Upper lobe of right lung (tissue), 1 donor: ENCODE results near the gene DMKN. TPM values are rescaled to one million over a fixed set of nuclear protein-coding genes. Genes with fewer than 3 reads are reported as not detected.

Source experiments
- ATAC-seq: fragments of 200-7000 bp; cut with Tn5 transposase; one replicate; pipeline ENCODE4 v1.9.1; 2020; ENCODE audit warnings: mild to moderate bottlenecking, moderate library complexity
- DNase-seq: peaks from one replicate; pipeline ENCODE4 v3.0.0-alpha.2; 2020
- H3K27ac ChIP-seq: fragments of 200-600 bp; one replicate; pipeline ENCODE4 v1.8.0; 2022
- H3K27me3 ChIP-seq: fragments of 200-600 bp; one replicate; pipeline ENCODE4 v1.8.0; 2022; ENCODE audit warnings: mild to moderate bottlenecking
- H3K36me3 ChIP-seq: fragments of 200-600 bp; one replicate; pipeline ENCODE4 v1.8.0; 2022
- H3K4me1 ChIP-seq: fragments of 200-600 bp; one replicate; pipeline ENCODE4 v1.8.0; 2022
- H3K4me3 ChIP-seq: fragments of 200-600 bp; one replicate; pipeline ENCODE4 v1.8.0; 2022; ENCODE audit warnings: mild to moderate bottlenecking
- H3K9me3 ChIP-seq: fragments of 200-600 bp; one replicate; pipeline ENCODE4 v1.8.0; 2022
- intact Hi-C: fragments of 100-400 bp; cut with DNase I; formaldehyde crosslinking; loops from one replicate; pipeline ENCODE4 v1.11.0; 2022
- total RNA-seq: library from RNA; stranded (reverse); fragmentation: NEBNext Ultra II Directional; extraction: Animal tissue kit (Norgen Biotek cat#: 25700); gene quantifications from one replicate; pipeline ENCODE4 v1.2.1, GENCODE V29; 2021
- TF ChIP-seq, protein P1 (sequence below): fragments of 200-600 bp; IDR thresholded peaks from one replicate; pipeline ENCODE4 v1.8.0; 2022; ENCODE audit warnings: antibody characterized with exemption
- donor health status: DM: no; HTN: yes; CAD: no; lungs with severe emphysema.

DMKN gene
- total RNA-seq, 1 donor from 2014 or later: 79.8 TPM

DNA sequence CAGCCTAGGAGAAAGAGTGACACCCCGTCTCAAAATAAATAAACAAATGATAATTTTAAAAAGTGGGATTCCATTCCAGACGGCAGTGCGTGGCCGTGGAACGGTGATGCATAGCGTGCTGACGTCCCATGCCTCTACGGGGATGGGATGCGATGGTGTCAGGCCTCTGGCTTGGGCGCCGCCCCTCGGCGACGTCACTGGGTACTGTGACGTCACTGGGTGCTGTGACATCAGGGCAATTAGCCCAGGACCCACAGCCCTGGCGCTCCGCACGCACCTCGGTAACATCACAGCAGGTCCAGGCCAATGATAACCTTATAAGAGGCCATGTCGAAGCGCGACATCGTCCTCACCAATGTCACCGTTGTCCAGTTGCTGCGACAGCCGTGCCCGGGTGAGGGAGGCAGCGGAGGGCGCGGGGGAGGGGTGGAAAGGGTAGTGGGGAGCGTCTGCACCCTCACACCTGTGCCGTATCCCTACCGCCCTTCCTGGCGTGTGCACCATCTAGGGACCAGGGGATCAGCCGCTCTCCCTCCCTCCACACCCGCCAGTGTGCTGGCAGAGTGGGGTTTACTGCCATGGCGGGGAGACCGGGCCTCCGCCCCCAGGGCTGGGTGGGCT is 19.9 kb upstream of the DMKN start, which contains the start of gene GAPDHS:
Gene GAPDHS, plus strand, starts transcription at position 256 of the 621 bp plus-strand sequence. Its CDS starts 72 bp downstream, at position 328.
- DNase-seq (no peak), ATAC-seq (no peak)
- intact Hi-C loops: no loop called here
- Histone ChIP-seq H3K4me3 (no peak within 1 kb of the TSS), H3K27ac (no peak within 1 kb of the TSS), H3K27me3 (peaks cover 62% of the 10 kb centered on the region), H3K36me3 (no peaks in the 10 kb centered on the region), H3K4me1 (peaks cover 5% of the 10 kb centered on the region), H3K9me3 (no peaks in the 10 kb centered on the region)
- TF ChIP-seq, protein P1, sequence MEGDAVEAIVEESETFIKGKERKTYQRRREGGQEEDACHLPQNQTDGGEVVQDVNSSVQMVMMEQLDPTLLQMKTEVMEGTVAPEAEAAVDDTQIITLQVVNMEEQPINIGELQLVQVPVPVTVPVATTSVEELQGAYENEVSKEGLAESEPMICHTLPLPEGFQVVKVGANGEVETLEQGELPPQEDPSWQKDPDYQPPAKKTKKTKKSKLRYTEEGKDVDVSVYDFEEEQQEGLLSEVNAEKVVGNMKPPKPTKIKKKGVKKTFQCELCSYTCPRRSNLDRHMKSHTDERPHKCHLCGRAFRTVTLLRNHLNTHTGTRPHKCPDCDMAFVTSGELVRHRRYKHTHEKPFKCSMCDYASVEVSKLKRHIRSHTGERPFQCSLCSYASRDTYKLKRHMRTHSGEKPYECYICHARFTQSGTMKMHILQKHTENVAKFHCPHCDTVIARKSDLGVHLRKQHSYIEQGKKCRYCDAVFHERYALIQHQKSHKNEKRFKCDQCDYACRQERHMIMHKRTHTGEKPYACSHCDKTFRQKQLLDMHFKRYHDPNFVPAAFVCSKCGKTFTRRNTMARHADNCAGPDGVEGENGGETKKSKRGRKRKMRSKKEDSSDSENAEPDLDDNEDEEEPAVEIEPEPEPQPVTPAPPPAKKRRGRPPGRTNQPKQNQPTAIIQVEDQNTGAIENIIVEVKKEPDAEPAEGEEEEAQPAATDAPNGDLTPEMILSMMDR: no peak

DNA sequence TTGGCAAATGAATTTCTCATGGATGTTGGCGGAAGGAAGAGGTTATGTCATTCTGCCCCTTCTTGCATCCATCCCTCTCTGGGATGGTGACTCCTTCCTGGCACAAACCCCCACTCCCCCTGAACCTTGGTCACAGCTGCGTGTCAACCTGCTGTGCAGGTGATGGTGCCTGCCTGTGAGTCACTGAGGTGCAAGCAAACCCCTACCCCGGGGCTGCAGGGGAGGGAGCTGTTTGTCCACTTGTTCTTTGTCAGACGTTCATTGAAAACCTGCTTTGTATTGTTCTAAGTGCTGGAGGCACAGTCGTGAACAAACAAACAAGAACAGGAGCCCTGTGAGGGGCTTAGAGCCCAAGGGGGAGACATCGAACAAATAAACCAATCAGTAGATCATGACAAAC is 17.8 kb upstream of the DMKN start:
- peaks cover 5% of the 10 kb centered on the region for H3K4me1 ChIP-seq
- peaks cover 62% of the 10 kb centered on the region for H3K27me3 ChIP-seq
- no peaks in the 10 kb centered on the region for H3K9me3 ChIP-seq
- no peaks in the 10 kb centered on the region for H3K36me3 ChIP-seq
- intact Hi-C loops: no loop called here
- H3K27ac ChIP-seq: no peak overlapping the region
- DNase-seq (no peak), ATAC-seq (no peak)
- TF ChIP-seq, protein P1: no peak
- H3K4me3 ChIP-seq: no peak overlapping the region

DNA sequence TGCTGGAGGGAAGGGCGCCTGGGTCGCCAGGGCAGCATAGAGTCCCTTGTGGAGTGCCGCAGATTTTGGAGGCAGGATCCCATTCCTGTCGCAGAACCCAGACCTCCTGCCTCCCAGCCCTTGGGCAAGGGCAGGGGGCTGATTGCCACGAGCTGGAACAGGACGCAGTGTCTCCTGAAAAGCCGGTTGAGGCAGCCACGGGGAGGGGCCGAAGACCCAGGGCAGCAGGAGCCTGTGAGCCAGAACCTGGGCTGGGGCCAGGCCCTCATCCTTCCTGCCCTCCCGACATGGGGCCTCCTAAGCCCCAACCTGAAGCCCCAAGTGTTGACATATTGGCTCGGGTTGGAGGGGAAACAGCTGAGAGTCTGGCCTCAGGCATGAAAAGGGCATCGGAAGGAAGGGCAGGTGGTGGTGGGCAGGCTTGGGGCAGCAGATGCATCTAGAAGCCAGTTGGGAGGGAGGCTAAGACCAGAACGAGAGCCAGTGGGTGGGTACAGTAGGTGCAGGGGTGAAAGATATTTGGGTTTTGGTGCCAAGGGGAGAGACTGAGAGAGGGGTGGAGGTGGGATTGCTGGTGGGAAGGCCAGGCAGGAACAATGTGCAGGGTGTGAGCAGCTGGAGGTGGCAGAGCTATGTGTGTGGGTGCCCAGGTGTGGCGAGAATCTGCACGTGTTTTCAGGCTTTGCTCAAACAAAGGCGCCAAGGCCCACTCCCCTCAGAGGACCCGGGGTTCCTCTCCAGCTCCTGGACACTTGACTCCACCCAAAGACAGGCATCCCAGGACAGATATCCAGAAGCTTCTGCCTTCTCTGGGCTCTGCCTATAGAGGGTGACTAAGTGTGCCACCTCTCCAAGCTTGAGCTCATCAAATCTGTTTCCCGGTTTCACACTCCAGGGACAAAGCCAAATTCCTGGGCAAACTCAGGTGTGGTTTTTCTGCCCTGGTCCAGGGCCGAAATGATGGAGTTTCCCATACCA is 16.1 kb upstream of the DMKN start:
- Histone ChIP-seq H3K36me3 (no peaks in the 10 kb centered on the region), H3K9me3 (no peaks in the 10 kb centered on the region), H3K27me3 (peaks cover 72% of the 10 kb centered on the region), H3K4me1 (peaks cover 5% of the 10 kb centered on the region), H3K27ac (no peak overlapping the region), H3K4me3 (no peak overlapping the region)
- intact Hi-C loops: no loop called here
- ATAC-seq: no peak
- TF ChIP-seq, protein P1: no peak
- no peak for DNase-seq

DNA sequence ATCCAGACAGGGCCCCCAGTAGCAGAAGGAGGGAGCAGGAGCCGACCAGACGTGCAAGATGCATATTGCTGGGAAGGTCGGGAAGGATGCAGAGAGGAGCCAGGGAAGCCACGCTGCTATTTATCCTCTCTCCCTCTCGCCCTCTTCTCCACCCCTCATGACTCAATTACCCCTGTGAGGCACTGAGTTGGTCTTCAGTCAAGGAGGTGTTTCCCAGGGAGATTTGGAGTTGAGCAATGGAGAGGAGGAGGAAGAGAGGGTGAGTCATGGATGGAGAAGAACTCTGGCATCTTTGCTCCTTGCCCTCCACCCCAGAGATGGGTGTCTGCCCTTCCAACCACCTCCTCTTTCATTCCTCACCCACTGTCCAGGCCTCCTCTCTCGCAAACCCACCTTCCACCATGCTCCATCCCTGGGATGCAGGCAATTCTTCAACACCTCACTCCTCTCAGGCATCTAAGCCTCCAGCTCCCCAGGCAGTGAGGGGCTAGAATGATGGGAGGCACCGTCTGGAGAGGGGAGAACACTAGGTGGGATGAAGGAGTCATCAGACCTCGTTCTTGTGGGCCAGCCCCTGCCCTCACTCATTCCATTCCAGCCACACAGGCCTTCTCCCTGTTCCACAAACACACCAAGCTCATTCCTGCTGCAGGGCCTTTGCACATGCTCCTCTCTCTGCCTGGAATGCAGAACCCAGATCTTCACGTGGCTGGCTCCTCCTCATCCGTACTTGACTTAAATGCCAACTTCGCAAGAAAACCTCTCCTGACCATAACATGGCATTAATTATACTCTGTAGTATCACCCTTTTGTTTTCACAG is 15.0 kb upstream of the DMKN start, which contains the start of gene SBSN:
Gene SBSN, minus strand, starts transcription at position 94 of the 821 bp plus-strand sequence. Its CDS starts 30 bp downstream, at position 64.
- H3K27me3 ChIP-seq: peaks cover 61% of the 10 kb centered on the region
- intact Hi-C loops: no loop called here
- ATAC-seq: no peak
- H3K27ac ChIP-seq: no peak within 1 kb of the TSS
- TF ChIP-seq, protein P1: no peak
- peaks cover under 1% of the 10 kb centered on the region for H3K4me1 ChIP-seq
- no peaks in the 10 kb centered on the region for H3K9me3 ChIP-seq
- H3K36me3 ChIP-seq: no peaks in the 10 kb centered on the region
- no peak within 1 kb of the TSS for H3K4me3 ChIP-seq
- DNase-seq: no peak

DNA sequence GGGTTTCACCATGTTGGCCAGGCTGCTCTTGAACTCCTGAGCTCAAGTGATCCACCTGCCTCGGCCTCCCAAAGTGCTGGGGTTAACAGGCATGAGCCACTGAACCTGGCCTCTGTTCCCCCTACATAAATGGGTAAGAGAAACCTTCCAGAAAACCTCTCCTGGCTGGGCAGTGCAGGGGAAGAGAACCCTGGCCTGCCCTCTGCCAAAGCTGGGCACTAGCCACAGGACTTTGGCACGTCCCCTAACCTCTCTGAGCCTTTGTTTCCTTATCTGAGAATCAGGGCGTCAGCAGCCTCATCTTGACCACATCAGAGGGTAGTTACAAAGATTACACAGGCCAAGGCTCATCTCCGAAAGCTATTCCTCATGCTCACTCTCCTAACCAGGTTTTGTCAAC is 12.4 kb upstream of the DMKN start:
- Histone ChIP-seq H3K27me3 (peaks cover 35% of the 10 kb centered on the region), H3K36me3 (no peaks in the 10 kb centered on the region), H3K4me1 (no peaks in the 10 kb centered on the region), H3K4me3 (no peak overlapping the region), H3K27ac (no peak overlapping the region), H3K9me3 (no peaks in the 10 kb centered on the region)
- intact Hi-C loops: no loop called here
- no peak for DNase-seq
- TF ChIP-seq, protein P1: no peak
- no peak for ATAC-seq
